Transverse colon (tissue), 4 donors: ENCODE results near the gene TMEM35A. TPM values are rescaled to one million over a fixed set of nuclear protein-coding genes. Genes with fewer than 3 reads are reported as not detected.
A peak's percentile ranks its signal among the peaks of the same experiment; 100 is the strongest.

Source experiments
- DNase-seq: peaks from one replicate; pipeline ENCODE4 v3.0.0-alpha.2; 2019
- H3K27ac ChIP-seq, 4 donors: fragments of 200-600 bp; sonication (generic); 2 replicates each; pipeline ENCODE4 v1.5.1; 2016 to 2018; ENCODE audit warnings: inconsistent platforms in 4 of 4
- H3K27me3 ChIP-seq: fragments of 200-600 bp; sonication (generic); 2 replicates; pipeline ENCODE4 v1.5.1; 2017; ENCODE audit warnings: inconsistent platforms
- H3K36me3 ChIP-seq, 4 donors: fragments of 200-600 bp; sonication (generic); 2 replicates each; pipeline ENCODE4 v1.5.1; 2017 to 2019; ENCODE audit warnings: inconsistent platforms in 4 of 4
- H3K4me1 ChIP-seq, 4 donors: fragments of 200-600 bp; sonication (generic); 2 replicates each; pipeline ENCODE4 v1.5.1; 2017 to 2020; ENCODE audit warnings: inconsistent platforms in 4 of 4
- H3K4me3 ChIP-seq, 4 donors: fragments of 200-600 bp; sonication (generic); 1 replicate in 1 of 4; 2 replicates in 3 of 4; pipeline versions ENCODE4 v1.5.1 to v1.6.1; 2017 to 2019; ENCODE audit warnings: inconsistent platforms in 4 of 4
- H3K9me3 ChIP-seq, 2 donors: fragments of 200-600 bp; sonication (generic); 2 replicates each; pipeline ENCODE4 v1.5.1; 2017 to 2019; ENCODE audit warnings: inconsistent platforms in 2 of 2
- CTCF ChIP-seq, 5 experiments: fragments of 200-600 bp in 3 of 5; fragments of 450-650 bp in 2 of 5; sonication (generic) in 3 of 5; IDR thresholded peaks; 1 replicate in 2 of 5; 2 replicates in 3 of 5; pipeline ENCODE4 v1.5.1; 2016 to 2017; ENCODE audit warnings: antibody characterized with exemption in 5 of 5, inconsistent platforms in 3 of 5, mild to moderate bottlenecking in 2 of 5, moderate library complexity in 1 of 5
- EP300 ChIP-seq: sonication (generic); formaldehyde crosslinking; IDR thresholded peaks from one replicate; pipeline ENCODE4 v1.6.1; 2017; ENCODE audit warnings: antibody characterized with exemption, low read depth
- POLR2A ChIP-seq: fragments of 450-650 bp; IDR thresholded peaks from one replicate; pipeline ENCODE4 v1.6.1; 2016; ENCODE audit warnings: antibody characterized with exemption, mild to moderate bottlenecking, moderate library complexity
- POLR2AphosphoS5 ChIP-seq, 3 donors: sonication (generic); formaldehyde crosslinking; IDR thresholded peaks; one replicate each; pipeline ENCODE4 v1.6.1; 2016; ENCODE audit warnings: antibody characterized with exemption in 3 of 3
- WGBS, 2 donors: methylation state at CpG; one replicate each; pipeline ENCODE4 v1.1.5; 2018; ENCODE audit warnings: low coverage in 1 of 2; 5-methylcytosine and 5-hydroxymethylcytosine counted together
- in situ Hi-C, 4 donors: fragments of 200-750 bp; cut with MboI; loops; one replicate each; pipeline versions ENCODE4 v1.15.0 to v1.15.1; 2017; ENCODE audit warnings: low sequenced_read_pairs in 3 of 4, low pct_ligation_motif_present in 1 of 4, low pct_unique_long_range_greater_than_20kb in 1 of 4
- intact Hi-C: fragments of 100-400 bp; cut with DNase I; formaldehyde crosslinking; loops from one replicate; pipeline ENCODE4 v1.15.1; 2023; ENCODE audit warnings: low total_unique reads
- total RNA-seq, 4 donors: library from RNA; depleted of rRNA; stranded (reverse); fragments of >200 nt; gene quantifications; one replicate each; pipeline ENCODE4 v1.1.0, GENCODE V29; 2016

The TMEM35A gene, protein sequence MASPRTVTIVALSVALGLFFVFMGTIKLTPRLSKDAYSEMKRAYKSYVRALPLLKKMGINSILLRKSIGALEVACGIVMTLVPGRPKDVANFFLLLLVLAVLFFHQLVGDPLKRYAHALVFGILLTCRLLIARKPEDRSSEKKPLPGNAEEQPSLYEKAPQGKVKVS
- 1 to 10 TPM; 2.0 to 9.1 (median 6.6) TPM for total RNA-seq

DNA sequence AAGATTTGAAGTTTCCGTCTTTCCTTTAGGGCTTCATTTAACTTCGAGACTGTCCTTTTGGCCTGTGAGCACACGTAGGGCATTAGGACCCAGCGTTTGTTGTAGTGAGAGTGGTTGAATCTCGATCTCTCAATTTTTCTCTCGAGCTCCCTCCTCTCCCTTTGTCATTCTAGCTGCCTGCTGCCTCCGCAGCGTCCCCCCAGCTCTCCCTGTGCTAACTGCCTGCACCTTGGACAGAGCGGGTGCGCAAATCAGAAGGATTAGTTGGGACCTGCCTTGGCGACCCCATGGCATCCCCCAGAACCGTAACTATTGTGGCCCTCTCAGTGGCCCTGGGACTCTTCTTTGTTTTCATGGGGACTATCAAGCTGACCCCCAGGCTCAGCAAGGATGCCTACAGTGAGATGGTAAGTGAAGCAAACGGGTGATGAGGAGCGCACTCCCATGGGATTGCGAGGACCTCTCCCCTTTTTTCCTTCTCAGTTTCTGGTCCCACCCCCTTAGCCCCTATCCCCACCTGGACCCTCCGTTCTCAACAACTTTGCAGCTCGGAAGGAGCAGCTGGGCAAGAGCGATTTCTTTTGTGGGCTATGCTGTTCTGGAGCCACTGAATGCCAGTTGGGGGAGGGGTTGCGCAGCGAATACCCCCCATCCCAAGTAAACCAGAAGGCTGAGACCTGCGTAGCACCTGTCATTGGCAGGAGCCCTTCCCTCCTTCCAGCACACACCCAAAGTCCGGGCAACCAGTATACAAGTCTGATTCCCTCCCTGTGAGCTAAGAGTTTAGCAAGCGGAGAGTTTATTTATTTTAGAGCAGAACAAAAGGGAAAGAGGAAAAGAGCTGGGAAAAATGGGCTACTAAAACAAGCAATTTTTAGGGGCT is at the start of gene TMEM35A:
TSS of gene TMEM35A (plus strand) at position 164 of the 883 bp plus-strand sequence. CDS start at position 288, 124 bp downstream.
- DNase-seq, result peak; percentile 8
- Histone ChIP-seq H3K4me1 (no peaks in the 10 kb centered on the region), H3K36me3 (no peaks in the 10 kb centered on the region), H3K9me3 (no peaks in the 10 kb centered on the region), H3K27me3 (no peaks in the 10 kb centered on the region), H3K27ac (peak within 1 kb of the TSS; percentile 26 to 75 (median 58)), H3K4me3 (peak within 1 kb of the TSS; percentile 29 to 48 (median 32))
- in situ Hi-C loops (no loop called here), intact Hi-C loops (no loop called here)
- TF ChIP-seq POLR2A (no peak), POLR2AphosphoS5 (IDR thresholded peaks at IDR 0.05) (peak in 1 of 3 donors; percentile 14), EP300 (no peak)
- WGBS, 2 donors, result 40% methylated on average over 23 of the region's 23 CpGs; no CpG with 5 or more reads in 1 of the 2 donors

- Histone ChIP-seq H3K4me3 (no peak overlapping the region), H3K4me1 (no peaks in the 10 kb centered on the region), H3K27ac (no peak overlapping the region), H3K9me3 (no peaks in the 10 kb centered on the region), H3K27me3 (no peaks in the 10 kb centered on the region), H3K36me3 (no peaks in the 10 kb centered on the region)
- intact Hi-C loops, result no loop called here
- no peak for DNase-seq
- no peak for TF ChIP-seq POLR2A
- no peak for TF ChIP-seq POLR2AphosphoS5 (IDR thresholded peaks at IDR 0.05)
- no peak for TF ChIP-seq CTCF (IDR thresholded peaks at IDR 0.05)
- TF ChIP-seq EP300, result no peak
- 88% methylated on average over 1 of the region's 1 CpG; no CpG with 5 or more reads in 1 of the 2 donors for WGBS, 2 donors
- in situ Hi-C loops, result no loop called here
These were observed 49.0 kb upstream of the TMEM35A start for GRCh38 chrX:101029665-101030064.

DNA sequence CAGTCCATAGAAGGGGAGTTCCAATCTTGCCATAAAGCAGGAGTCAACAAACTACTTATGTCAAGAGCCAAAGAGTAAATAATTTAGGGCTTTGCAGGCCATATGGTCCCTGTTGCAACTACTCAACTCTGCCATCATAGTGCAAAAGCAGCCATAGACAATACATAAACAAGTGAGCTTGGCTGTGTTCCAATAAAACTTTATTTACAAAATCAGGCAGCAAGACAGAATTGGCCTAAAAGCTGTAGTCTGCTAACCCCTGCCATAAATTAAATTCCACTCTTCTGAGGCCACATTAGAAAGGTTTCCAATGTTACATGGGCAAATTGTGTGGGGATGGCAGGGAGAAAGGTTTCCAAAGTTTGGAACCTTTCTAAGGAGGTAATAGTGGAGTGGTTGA is 41.4 kb upstream of the TMEM35A start:
- in situ Hi-C loops, result no loop called here
- H3K36me3 ChIP-seq, result no peaks in the 10 kb centered on the region
- intact Hi-C loops, result no loop called here

GRCh38 chrX:101040197-101040596 is 38.5 kb upstream of the TMEM35A start:
- intact Hi-C loops (no loop called here), in situ Hi-C loops (no loop called here)
- Histone ChIP-seq H3K27ac (no peak overlapping the region), H3K36me3 (no peaks in the 10 kb centered on the region), H3K27me3 (no peaks in the 10 kb centered on the region), H3K4me1 (no peaks in the 10 kb centered on the region), H3K4me3 (no peak overlapping the region), H3K9me3 (no peaks in the 10 kb centered on the region)
- whole genome bisulfite sequencing, 2 donors, result 67 to 100% methylated on average over 2 to 4 of the region's 4 CpGs
- TF ChIP-seq POLR2A (no peak), EP300 (no peak), CTCF (IDR thresholded peaks at IDR 0.05) (no peak), POLR2AphosphoS5 (IDR thresholded peaks at IDR 0.05) (no peak)
- DNase-seq, result no peak

More for the DNA sequence above, 41.4 kb upstream of the TMEM35A start:
- no peak for DNase-seq
- Histone ChIP-seq H3K4me3 (no peak overlapping the region), H3K9me3 (no peaks in the 10 kb centered on the region), H3K4me1 (no peaks in the 10 kb centered on the region), H3K27me3 (no peaks in the 10 kb centered on the region), H3K27ac (no peak overlapping the region)
- TF ChIP-seq POLR2A (no peak), POLR2AphosphoS5 (IDR thresholded peaks at IDR 0.05) (no peak), EP300 (no peak), CTCF (IDR thresholded peaks at IDR 0.05) (no peak)
